Embryonic facial prominence (tissue), 1 donor: ENCODE data around the gene CLEC16A.

ENCODE experiments used
- DNase-seq: peaks from one replicate; pipeline ENCODE4 v3.0.0-alpha.2; 2016; ENCODE audit errors: extremely low spot score

The CLEC16A gene

DNA sequence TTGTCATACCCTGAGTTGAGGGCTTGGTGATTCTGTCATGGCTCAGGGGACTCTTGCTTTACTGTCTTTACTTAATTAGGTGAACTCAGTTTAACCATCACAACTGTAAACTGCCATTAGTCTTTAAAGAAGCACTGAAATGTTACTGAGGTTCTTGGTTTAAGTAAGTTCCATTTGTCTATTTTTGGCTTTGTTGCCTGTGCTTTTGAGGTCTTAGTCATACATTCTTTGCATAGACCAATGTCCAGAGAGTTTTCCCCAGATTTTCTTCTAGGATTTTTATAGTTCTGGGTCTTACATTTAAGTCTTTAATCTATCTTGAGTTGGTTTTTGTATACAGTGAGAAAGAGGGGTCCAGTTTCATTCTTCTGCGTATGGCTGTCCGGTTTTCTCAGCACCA, 174.1 kb downstream of the CLEC16A start:
- DNase-seq: no peak

- DNase-seq: no peak
Measured at GRCh38 chr16:11121083-11121608, 176.8 kb downstream of the CLEC16A start.

DNA sequence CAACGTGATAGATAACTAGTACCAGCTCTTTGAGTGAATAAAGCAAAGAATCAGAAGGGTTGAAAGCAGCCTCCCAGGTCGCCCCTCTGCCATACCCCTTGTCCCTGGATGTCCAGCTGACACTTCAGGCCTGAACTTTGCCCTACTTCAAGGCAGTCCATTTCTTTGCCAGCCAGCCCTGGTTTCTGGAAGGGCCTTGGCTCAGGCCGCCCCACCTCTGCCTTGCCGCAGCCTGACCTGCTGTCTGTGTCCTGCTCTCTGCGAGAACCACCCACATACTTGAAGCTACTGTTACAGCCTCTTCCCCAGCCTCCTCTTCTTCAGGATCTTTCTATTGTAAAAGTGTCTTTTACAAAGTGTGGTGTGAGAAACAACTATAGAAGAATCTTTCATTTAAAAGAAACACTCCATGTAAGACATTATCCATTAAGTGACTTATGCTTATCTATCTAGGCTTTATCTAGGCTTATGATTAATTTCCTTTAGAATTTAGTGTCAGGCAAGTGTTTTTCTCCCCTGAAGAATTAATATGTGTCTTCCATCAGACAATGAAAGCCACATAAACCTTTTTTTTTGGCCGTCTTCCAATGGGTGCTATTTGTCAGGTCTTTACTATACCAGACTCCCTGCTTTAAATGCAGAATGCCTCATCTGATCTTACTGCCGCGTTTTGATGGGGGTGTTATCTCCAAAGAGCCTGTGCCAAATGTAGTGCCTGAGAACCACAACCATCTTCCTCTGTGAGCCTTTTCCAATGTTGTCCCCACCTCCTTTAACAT, 177.7 kb downstream of the CLEC16A start:
- no peak for DNase-seq

DNA sequence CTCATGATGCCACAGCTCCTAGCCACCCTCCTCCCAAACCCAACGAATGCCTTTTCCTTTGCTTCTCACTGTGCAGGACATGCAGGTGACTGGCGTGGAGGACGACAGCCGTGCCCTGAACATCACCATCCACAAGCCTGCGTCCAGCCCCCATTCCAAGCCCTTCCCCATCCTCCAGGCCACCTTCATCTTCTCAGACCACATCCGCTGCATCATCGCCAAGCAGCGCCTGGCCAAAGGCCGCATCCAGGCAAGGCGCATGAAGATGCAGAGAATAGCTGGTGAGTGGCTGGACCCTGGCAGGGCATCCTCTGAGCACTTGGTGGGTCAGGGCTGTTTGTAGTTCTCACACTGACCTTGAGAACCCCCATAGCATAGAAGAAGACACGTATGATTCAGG, 179.3 kb downstream of the CLEC16A start:
- DNase-seq: no peak

GRCh38 chr16:11125936-11126335, 181.6 kb downstream of the CLEC16A start:
- no peak for DNase-seq

DNA sequence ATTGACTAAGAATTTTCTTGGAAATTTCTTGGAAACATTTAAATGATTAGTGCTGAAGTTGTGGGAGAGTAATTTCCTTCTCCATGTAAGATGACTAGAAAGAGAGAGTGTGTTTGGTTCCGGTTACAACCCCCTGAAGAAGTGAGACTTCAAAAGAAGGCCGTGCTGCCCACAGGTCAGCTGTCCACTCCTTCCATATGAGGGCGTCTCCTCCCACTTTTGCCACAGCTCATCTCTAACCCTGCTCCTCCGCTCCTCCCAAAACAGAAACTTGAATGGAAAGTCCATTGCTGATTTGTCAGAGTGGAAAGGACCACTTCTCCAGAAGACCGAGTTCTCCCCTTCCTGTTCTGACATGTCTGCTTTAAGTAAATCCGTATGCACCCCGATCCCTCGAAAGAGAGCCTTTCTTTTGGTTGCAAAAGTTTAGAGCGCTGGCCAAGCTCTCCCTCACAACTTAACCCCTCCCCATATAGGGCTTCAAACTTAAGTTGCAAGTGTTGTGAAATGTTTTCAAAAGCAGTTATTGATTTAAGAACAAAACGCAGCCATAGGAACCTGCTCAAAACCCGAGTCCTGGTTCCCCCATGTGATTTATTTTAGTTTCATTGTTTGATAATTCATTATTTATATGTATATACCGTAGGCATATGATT, 182.2 kb downstream of the CLEC16A start:
- no peak for DNase-seq

DNA sequence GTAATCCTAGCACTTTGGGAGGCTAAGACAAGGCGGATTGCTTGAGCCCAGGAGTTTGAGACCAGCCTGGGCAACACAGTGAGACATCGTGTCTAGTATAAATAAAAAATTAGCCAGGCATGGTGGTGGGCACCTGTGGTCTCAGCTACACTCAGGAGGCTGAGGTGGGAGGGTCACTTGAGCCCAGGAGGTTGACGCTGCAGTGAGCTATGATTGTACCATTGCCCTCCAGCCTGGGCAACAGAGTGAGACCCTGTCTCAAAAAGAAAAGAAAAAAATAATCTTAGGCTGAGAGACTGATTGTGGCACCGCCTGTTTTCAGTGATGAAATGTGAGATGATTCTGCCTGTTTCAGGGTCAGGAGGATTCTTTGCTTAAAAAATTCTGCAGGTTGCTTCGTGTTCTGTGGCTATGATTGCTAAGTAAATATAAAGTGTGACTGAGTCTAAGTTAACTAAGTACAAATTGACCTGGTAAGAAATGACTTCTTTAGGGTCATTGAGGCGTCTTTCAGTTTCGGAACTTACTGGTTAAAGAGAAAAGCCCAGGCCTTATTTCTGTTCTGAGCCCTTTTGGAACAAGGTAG, 183.3 kb downstream of the CLEC16A start:
- no peak for DNase-seq

GRCh38 chr16:11128211-11129141, 184.1 kb downstream of the CLEC16A start:
- no peak for DNase-seq

GRCh38 chr16:11129378-11129781, 185.0 kb downstream of the CLEC16A start:
- no peak for DNase-seq

- no peak for DNase-seq
Measured at GRCh38 chr16:11130978-11131665, 186.8 kb downstream of the CLEC16A start.

DNA sequence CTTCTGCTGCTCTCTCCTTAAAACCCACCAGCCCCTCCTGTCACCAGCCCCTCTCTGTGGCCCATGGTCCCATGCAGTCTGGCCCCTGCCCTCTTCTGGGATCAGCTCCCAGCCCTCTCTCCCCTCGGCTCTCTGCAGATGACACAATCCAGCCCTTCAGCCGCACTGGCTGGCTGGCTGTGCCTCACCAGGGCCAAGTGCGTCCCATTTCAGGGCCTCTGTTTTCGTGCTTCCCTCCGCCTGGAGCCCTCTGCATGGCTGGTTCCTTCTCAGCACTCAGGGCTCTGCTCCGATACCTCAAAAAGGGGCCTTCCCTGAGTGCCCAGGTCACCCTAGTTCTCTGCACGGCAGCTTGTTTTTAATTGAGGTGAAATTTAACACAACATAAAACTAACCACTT, 187.3 kb downstream of the CLEC16A start:
- no peak for DNase-seq

GRCh38 chr16:11133344-11133943, 189.1 kb downstream of the CLEC16A start:
- no peak for DNase-seq

DNA sequence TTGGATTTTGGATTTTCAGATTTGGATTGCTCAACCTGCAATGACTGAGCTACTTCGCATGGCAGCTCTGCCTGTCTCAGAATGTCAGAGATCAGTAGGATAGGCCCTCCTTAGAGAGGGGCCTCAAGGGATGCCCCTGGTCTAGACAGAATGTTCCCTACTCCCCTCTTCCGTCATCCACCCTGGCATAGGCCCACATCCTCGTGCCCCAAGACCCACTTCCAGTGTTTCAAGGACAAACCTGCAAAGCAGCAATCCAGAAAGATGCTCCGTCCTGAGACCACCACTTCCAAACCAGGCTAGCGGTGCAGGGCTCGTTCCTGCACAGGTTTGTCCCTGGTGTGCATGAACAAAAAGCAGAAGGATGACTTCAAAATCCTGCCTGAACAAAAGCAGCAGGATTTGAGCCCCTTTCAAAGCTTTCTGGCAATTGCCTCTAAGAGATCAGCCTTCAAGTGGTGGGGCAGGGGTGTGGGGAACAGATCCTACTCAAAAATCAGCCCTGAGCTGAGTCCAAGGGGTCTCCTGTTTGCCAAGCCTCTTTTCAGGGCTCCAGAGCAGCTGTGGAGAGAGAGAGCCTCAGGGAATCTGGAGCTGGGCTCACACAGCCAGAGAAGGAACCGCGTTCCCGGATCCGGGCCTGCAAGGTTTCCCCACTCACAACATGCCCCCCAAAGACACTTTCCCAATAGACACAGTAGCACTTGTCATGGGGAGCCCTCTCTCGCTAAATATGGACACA, 190.5 kb downstream of the CLEC16A start:
- DNase-seq: no peak

- DNase-seq: no peak
Measured at GRCh38 chr16:11135464-11135973, 191.2 kb downstream of the CLEC16A start.

GRCh38 chr16:11136600-11136999, 192.2 kb downstream of the CLEC16A start:
- DNase-seq: no peak

DNA sequence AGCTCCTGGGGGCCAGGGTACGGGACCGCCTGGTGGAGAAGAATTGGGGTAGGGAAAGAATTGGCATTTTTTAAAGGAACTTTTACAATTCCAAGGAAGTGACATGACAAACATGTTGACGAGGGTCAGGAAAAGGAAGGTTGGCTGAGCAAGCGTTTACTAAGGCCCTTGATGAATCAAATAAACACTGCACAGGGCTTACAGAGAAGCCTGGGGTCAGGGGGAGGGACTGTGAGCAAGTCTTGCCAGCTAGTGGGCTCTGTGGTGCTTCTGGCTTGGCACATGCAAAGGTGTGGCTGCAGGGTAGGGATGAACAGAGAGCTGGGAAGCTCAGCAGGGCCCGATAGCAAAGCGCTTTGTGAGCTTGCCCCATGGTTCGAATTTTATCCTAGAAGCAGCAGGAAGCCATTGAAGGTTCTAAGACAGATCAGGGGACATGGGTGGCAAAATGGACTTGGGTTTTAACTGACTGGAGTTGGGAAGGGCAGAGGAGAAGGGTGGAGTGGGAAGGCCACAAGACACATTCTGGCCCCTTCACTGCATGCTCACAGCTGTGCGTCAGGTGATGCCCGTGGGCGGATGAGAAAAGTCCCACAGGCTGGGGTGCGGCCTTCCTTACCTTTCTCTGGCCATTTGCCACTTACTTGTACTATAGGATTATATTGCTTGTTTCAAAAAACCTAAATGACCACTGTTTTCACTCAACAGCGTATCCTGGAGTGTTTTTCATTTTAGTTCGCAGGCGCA, 193.8 kb downstream of the CLEC16A start:
- DNase-seq: no peak

GRCh38 chr16:11138769-11139325, 194.5 kb downstream of the CLEC16A start:
- DNase-seq: no peak

DNA sequence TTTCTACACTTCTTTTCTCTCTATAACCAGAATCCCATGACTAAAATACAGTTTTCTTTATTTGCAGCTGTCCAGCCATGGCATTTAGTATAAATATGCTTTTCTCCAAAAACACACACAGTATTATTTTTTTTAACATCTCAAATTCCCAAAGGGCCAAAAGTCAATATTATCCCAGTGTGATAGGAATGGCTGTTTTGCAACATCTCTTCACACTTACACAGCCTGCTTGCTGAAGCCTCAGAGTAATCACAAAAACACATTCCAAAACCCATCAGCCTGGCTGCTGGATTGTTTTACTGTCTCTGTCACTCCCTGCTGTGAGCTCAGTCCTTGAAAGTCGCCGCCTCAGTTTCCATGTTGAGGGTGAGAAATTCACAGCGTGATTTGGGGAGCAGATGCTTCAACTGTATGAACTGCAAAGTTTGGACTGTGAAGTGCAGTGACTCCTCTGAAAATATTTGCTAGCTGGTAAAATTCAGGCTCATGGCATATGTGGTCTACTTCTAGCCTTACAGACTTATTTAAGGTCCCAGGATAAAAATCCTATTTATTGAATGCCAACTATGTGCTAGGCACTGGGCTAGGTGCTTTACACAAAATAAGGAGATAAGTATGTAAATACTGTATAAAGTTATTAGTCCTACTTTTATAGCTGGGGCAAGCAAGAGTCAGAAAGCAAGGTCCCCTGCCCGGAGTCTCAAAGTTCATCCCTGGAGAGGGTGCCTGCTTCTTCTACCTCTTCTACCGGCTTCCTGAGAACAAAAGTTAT, 195.1 kb downstream of the CLEC16A start:
- DNase-seq: no peak
